Measurements from ENCODE around the gene STON2.
"Not testable (repeated sequence)": the region's sequence is repeated elsewhere in the genome, so short reads cannot be mapped to it uniquely, and the experiment has no call there.

Gene STON2

DNA sequence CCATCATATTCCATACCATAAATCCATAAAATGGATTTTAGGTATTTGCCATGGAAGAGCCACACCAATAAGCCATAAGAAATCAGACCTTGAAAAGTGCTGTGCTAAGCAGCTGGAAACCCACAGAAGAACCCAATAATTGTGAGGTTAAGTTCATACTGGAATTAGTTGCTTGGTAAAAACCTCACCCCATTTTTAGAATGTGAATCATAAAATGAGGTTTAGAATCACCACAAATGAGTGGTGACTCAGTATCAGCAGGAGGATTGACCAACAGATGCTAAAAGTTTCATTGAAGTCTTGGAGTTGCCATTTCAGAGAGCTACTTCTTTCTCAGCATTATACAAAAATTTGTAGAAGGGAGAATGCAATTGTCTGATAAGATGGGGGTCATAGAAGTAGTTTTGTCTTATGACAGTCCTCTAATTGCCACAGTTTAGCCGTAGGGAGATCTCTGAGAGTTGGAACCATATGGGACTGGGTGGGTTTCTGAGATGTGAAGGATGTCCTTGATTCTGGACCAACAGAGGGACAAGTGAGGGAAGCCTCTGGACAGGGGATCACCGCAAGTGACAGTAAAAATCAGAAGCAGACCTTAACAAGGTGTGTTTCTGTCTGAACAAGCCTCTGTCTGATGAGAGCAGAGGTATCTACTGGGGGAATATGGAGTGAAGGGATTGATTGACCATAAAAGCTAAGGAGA lies 1.4 kb upstream of the STON2 start:
- H3K27ac Mint-ChIP-seq: no peak overlapping the region

DNA sequence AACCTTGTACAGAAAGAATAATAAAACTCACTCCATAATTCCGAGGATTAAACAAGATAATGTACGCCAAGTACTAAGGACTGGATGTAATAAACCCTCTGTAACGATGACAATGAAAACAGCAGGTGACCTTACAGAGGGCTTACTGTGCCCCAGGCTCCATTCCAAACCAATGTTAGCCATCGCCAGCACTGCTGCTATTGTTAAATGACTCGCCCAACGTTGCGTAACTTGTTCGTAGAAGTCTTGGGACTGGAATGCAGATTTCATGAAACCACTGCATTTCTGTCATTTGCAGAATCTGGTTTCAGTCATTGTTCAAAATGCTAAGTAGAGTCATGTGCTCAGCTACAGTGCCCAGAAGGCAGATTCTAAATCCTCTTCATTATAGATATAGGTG lies 728 bp upstream of the STON2 start:
- no peaks in the 10 kb centered on the region for H3K27me3 Mint-ChIP-seq
- H3K4me3 Mint-ChIP-seq: no peak overlapping the region
- H3K4me1 Mint-ChIP-seq: no peaks in the 10 kb centered on the region
- no peaks in the 10 kb centered on the region for H3K9me3 Mint-ChIP-seq
- no peaks in the 10 kb centered on the region for H3K36me3 Mint-ChIP-seq
- H3K27ac Mint-ChIP-seq: no peak overlapping the region

More for the DNA sequence above, 1.4 kb upstream of the STON2 start:
- no peak overlapping the region for H3K4me3 Mint-ChIP-seq
- no peaks in the 10 kb centered on the region for H3K9me3 Mint-ChIP-seq
- no peaks in the 10 kb centered on the region for H3K4me1 Mint-ChIP-seq
- no peaks in the 10 kb centered on the region for H3K36me3 Mint-ChIP-seq
- H3K27me3 Mint-ChIP-seq: no peaks in the 10 kb centered on the region

GRCh38 chr14:81398196-81398891 lies 1.8 kb downstream of the STON2 start:
- no peak overlapping the region for H3K4me3 Mint-ChIP-seq
- H3K27ac Mint-ChIP-seq: no peak overlapping the region
- peaks cover 2% of the 10 kb centered on the region for H3K27me3 Mint-ChIP-seq
- H3K9me3 Mint-ChIP-seq: no peaks in the 10 kb centered on the region
- H3K4me1 Mint-ChIP-seq: no peaks in the 10 kb centered on the region
- no peaks in the 10 kb centered on the region for H3K36me3 Mint-ChIP-seq

DNA sequence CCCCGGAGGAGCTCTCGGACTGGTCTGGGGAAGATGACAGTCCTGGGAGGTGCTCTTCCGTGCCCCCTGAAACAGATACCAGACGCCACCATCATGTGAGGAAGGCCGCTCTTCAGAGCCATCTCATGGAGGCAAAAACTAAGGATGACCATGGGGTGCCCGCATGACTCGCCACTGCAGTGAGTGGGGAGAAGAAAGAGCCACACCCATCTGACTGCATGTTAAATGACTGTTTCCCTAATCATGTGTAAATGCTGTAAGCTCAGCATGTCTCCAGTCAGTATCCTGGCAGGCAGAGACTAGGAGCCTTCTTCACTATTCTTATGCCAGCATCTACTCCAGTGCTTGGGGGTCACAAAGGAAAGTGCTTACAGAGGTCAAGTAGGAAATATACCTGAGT lies 4.0 kb downstream of the STON2 start:
- Mint-ChIP-seq H3K36me3 (no peaks in the 10 kb centered on the region), H3K27me3 (peaks cover 6% of the 10 kb centered on the region), H3K4me1 (no peaks in the 10 kb centered on the region), H3K27ac (no peak overlapping the region), H3K9me3 (no peaks in the 10 kb centered on the region), H3K4me3 (no peak overlapping the region)

GRCh38 chr14:81394739-81395138 lies 5.4 kb downstream of the STON2 start:
- Mint-ChIP-seq H3K4me3 (no peak overlapping the region), H3K27me3 (peaks cover 6% of the 10 kb centered on the region), H3K9me3 (no peaks in the 10 kb centered on the region), H3K36me3 (no peaks in the 10 kb centered on the region), H3K27ac (no peak overlapping the region), H3K4me1 (no peaks in the 10 kb centered on the region)

DNA sequence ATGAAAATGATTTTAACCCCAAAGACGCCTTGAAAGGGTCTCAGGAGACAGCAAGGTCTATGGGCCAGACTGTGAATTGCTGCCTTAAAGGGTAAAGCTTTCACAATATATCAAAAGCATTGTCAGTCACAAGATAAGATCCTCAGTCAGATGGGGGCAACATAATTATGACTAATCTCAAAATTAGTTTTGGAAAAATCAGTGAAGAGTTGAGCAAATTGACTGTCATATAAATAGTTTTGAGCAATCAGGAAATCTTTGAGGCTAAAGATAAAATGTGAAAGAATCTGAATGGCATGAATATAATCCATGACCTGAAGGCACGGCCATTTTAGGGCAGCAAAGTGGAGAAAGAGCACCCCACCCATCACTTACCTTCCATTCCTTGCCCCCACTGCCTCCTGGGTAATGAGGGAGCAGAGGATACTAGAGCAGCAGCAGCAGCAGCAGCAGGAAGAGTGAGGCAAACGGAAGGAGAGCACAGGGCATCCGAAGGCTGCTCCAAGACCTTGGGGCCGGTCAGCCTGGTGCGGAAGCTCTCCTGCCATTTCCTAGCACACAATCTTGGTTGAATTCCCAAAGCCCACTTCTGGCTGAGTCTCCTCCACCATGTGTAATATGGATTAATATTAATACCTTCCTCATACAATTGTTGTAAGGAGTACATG lies 7.0 kb downstream of the STON2 start:
- Mint-ChIP-seq H3K9me3 (no peaks in the 10 kb centered on the region), H3K4me3 (no peak overlapping the region), H3K4me1 (no peaks in the 10 kb centered on the region), H3K36me3 (no peaks in the 10 kb centered on the region), H3K27me3 (peaks cover 9% of the 10 kb centered on the region), H3K27ac (no peak overlapping the region)

- Mint-ChIP-seq H3K4me3 (no peak overlapping the region), H3K27ac (no peak overlapping the region), H3K27me3 (peaks cover 11% of the 10 kb centered on the region), H3K36me3 (no peaks in the 10 kb centered on the region), H3K4me1 (no peaks in the 10 kb centered on the region), H3K9me3 (no peaks in the 10 kb centered on the region)
Observed at GRCh38 chr14:81392052-81392451, 8.1 kb downstream of the STON2 start.

DNA sequence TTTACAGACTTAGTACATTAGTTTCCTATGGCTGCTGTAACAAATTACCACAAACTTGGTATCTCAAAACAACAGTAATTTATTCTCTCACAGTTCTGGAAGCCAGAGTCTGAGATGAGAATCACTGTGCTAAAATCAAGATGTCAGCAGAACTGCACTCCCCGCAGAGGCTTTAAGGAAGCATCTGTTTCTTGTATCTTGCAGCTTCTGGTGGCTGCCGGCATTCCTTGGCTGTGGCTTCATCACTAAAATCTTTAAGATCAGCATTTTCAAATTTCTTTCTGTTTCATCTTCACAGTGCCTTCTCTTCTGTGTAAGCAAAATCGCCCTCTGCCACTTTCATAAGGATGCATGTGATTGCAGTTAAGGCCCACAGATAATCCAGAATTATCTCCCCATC lies 9.4 kb downstream of the STON2 start:
- H3K36me3 Mint-ChIP-seq: no peaks in the 10 kb centered on the region
- no peaks in the 10 kb centered on the region for H3K4me1 Mint-ChIP-seq
- no peak overlapping the region for H3K27ac Mint-ChIP-seq
- H3K9me3 Mint-ChIP-seq: no peaks in the 10 kb centered on the region
- peaks cover 13% of the 10 kb centered on the region for H3K27me3 Mint-ChIP-seq
- no peak overlapping the region for H3K4me3 Mint-ChIP-seq

DNA sequence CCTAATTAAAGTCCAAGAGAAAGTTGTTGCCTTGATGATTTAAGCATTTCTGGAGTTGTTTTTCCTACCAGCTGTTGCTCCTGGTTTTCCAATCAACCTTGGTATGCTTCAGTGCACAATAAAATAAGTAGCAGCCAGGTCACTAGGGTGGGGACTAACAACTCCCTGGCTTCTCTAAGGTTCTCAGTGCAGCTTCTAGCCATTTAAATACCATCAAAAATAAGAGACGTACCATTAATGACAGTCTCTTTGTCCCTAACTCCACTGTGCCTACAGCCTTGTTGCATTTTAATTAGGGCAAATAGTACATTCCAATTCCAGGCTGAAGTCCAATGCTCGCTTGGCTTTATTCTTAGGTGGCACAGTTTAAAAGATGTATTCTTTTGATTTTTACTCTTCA lies 11.8 kb downstream of the STON2 start:
- Mint-ChIP-seq H3K27me3 (peaks cover 11% of the 10 kb centered on the region), H3K9me3 (no peaks in the 10 kb centered on the region), H3K4me3 (no peak overlapping the region), H3K4me1 (no peaks in the 10 kb centered on the region), H3K27ac (no peak overlapping the region), H3K36me3 (no peaks in the 10 kb centered on the region)

DNA sequence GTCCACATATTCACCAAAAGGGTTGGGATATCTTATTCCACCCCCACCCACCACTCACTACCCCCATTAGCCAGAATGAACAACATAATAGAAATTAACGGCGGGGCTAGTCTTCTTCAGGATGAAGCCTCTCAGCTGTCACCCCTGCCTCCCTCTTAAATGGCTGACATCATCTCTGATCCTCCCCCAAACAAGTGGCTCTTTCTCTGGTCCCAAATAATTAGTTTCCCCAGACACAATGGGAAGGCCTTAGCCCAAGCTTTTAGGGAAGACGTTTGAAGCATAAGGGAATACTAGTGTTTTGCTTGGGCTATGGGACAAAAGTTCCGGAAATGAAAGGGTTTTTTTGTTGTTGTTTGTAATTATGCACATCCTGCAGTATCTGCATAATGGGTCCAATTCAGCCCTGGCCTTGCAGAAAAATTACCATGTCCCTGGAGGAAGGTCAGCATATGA lies 13.8 kb downstream of the STON2 start:
- H3K27ac Mint-ChIP-seq: no peak overlapping the region
- H3K4me1 Mint-ChIP-seq: no peaks in the 10 kb centered on the region
- H3K27me3 Mint-ChIP-seq: peaks cover 8% of the 10 kb centered on the region
- no peaks in the 10 kb centered on the region for H3K9me3 Mint-ChIP-seq
- no peak overlapping the region for H3K4me3 Mint-ChIP-seq
- no peaks in the 10 kb centered on the region for H3K36me3 Mint-ChIP-seq

- Mint-ChIP-seq H3K4me1 (no peaks in the 10 kb centered on the region), H3K27ac (no peak overlapping the region), H3K9me3 (no peaks in the 10 kb centered on the region), H3K36me3 (no peaks in the 10 kb centered on the region), H3K4me3 (no peak overlapping the region), H3K27me3 (peaks cover 8% of the 10 kb centered on the region)
Observed at GRCh38 chr14:81385886-81386285, 14.2 kb downstream of the STON2 start.

DNA sequence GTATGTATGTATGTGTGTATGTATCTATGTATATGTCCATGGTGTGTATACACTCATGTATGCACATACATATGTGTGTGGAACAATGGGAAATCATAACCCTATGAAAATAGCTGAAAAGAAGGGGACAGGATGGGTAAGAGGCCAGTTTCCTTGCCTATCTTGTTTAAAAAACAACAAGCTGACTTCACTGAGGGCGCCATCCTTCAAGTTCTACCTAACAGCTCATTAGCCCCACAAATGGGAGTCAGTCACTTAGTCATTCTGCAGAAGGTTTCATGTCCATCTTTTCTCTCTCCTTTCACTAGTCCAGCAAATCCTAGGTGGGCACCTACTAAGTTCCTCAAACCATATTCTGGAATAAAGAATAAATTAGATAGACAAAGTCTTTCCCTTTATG lies 14.7 kb downstream of the STON2 start:
- no peaks in the 10 kb centered on the region for H3K36me3 Mint-ChIP-seq
- peaks cover 8% of the 10 kb centered on the region for H3K27me3 Mint-ChIP-seq
- no peak overlapping the region for H3K4me3 Mint-ChIP-seq
- no peaks in the 10 kb centered on the region for H3K4me1 Mint-ChIP-seq
- no peak overlapping the region for H3K27ac Mint-ChIP-seq
- no peaks in the 10 kb centered on the region for H3K9me3 Mint-ChIP-seq

GRCh38 chr14:81384900-81385299 lies 15.2 kb downstream of the STON2 start:
- no peaks in the 10 kb centered on the region for H3K4me1 Mint-ChIP-seq

GRCh38 chr14:81382517-81383225 lies 17.5 kb downstream of the STON2 start:
- H3K27me3 Mint-ChIP-seq: peaks cover 14% of the 10 kb centered on the region
- H3K36me3 Mint-ChIP-seq: no peaks in the 10 kb centered on the region
- H3K9me3 Mint-ChIP-seq: no peaks in the 10 kb centered on the region
- H3K4me3 Mint-ChIP-seq: no peak overlapping the region
- no peaks in the 10 kb centered on the region for H3K4me1 Mint-ChIP-seq
- no peak overlapping the region for H3K27ac Mint-ChIP-seq

More at GRCh38 chr14:81384900-81385299, 15.2 kb downstream of the STON2 start:
- Mint-ChIP-seq H3K36me3 (no peaks in the 10 kb centered on the region), H3K4me3 (no peak overlapping the region), H3K27ac (no peak overlapping the region), H3K27me3 (peaks cover 11% of the 10 kb centered on the region), H3K9me3 (no peaks in the 10 kb centered on the region)

- not testable (repeated sequence) for H3K4me3 Mint-ChIP-seq, H3K9me3 Mint-ChIP-seq, H3K4me1 Mint-ChIP-seq, H3K36me3 Mint-ChIP-seq, H3K27ac Mint-ChIP-seq
- peaks cover 10% of the 10 kb centered on the region for H3K27me3 Mint-ChIP-seq
Observed at GRCh38 chr14:81380009-81380408, 20.1 kb downstream of the STON2 start.

- Mint-ChIP-seq H3K9me3 (no peaks in the 10 kb centered on the region), H3K27ac (no peak overlapping the region), H3K27me3 (peaks cover 3% of the 10 kb centered on the region), H3K4me3 (no peak overlapping the region), H3K36me3 (no peaks in the 10 kb centered on the region), H3K4me1 (no peaks in the 10 kb centered on the region)
Observed at GRCh38 chr14:81371802-81372201, 28.3 kb downstream of the STON2 start.
